Tibial artery (tissue), 4 donors: ENCODE results near the gene OSBP.
"Not testable (repeated sequence)": the region's sequence is repeated elsewhere in the genome, so short reads cannot be mapped to it uniquely, and the experiment has no call there.

Source experiments
- DNase-seq, 2 donors: peaks; one replicate each; pipeline ENCODE4 v3.0.0-alpha.2; 2019
- H3K27ac ChIP-seq, 2 donors: fragments of 200-600 bp; sonication (generic) in 1 of 2; 1 replicate in 1 of 2; 2 replicates in 1 of 2; pipeline ENCODE4 v1.5.1; 2018 to 2019; ENCODE audit warnings: mild to moderate bottlenecking in 1 of 2
- H3K27me3 ChIP-seq, 2 donors: fragments of 200-600 bp; sonication (generic) in 1 of 2; one replicate each; pipeline versions ENCODE4 v1.5.1 to v1.6.0; 2016 to 2019
- H3K36me3 ChIP-seq, 3 donors: fragments of 200-600 bp; sonication (generic) in 2 of 3; one replicate each; pipeline ENCODE4 v1.5.1; 2016 to 2019; ENCODE audit warnings: mild to moderate bottlenecking in 2 of 3
- H3K4me1 ChIP-seq, 4 donors: fragments of 200-600 bp; sonication (generic) in 2 of 4; 1 replicate in 3 of 4; 2 replicates in 1 of 4; pipeline ENCODE4 v1.5.1; 2016 to 2019
- H3K4me3 ChIP-seq, 2 donors: fragments of 200-600 bp; sonication (generic) in 1 of 2; 1 replicate in 1 of 2; 2 replicates in 1 of 2; pipeline ENCODE4 v1.5.1; 2018 to 2019; ENCODE audit warnings: mild to moderate bottlenecking in 2 of 2
- H3K9me3 ChIP-seq, 3 donors: fragments of 200-600 bp; sonication (generic) in 1 of 3; one replicate each; pipeline ENCODE4 v1.5.1; 2016 to 2019
- intact Hi-C: fragments of 100-400 bp; cut with DNase I; formaldehyde crosslinking; loops from one replicate; pipeline ENCODE4 v1.15.0; 2023; ENCODE audit warnings: low total_unique reads
- TF ChIP-seq, protein P1 (sequence below), 2 experiments: fragments of 200-600 bp in 1 of 2; fragments of 450-650 bp in 1 of 2; IDR thresholded peaks; one replicate each; pipeline ENCODE4 v1.5.1; 2017 to 2019; ENCODE audit warnings: antibody characterized with exemption in 2 of 2, mild to moderate bottlenecking in 1 of 2, moderate library complexity in 1 of 2

The OSBP gene

DNA sequence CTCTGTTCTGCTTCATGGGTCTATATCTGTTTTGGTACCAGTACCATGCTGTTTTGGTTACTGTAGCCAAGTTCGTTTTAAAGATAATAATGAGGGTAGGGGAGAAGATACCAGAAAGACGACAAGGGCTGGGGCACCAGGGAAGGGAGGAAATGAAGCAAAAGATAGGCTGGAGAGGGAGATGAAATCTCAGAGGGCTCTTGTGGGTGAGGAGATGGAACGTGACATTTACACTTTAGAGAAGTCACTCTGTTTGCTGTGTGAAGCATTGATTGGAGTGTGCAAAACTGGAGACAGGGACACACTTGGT is 70.8 kb downstream of the OSBP start:
- intact Hi-C loops, result loop anchor here (5.0 to 10.0 kb wide), 2 partner anchors 32 to 210 kb away; partner anchors contain the start of gene STX3
- Histone ChIP-seq H3K4me1 (no peaks in the 10 kb centered on the region), H3K27ac (no peak overlapping the region), H3K36me3 (no peaks in the 10 kb centered on the region), H3K4me3 (no peak overlapping the region), H3K27me3 (no peaks in the 10 kb centered on the region), H3K9me3 (no peaks in the 10 kb centered on the region)
- TF ChIP-seq, protein P1, sequence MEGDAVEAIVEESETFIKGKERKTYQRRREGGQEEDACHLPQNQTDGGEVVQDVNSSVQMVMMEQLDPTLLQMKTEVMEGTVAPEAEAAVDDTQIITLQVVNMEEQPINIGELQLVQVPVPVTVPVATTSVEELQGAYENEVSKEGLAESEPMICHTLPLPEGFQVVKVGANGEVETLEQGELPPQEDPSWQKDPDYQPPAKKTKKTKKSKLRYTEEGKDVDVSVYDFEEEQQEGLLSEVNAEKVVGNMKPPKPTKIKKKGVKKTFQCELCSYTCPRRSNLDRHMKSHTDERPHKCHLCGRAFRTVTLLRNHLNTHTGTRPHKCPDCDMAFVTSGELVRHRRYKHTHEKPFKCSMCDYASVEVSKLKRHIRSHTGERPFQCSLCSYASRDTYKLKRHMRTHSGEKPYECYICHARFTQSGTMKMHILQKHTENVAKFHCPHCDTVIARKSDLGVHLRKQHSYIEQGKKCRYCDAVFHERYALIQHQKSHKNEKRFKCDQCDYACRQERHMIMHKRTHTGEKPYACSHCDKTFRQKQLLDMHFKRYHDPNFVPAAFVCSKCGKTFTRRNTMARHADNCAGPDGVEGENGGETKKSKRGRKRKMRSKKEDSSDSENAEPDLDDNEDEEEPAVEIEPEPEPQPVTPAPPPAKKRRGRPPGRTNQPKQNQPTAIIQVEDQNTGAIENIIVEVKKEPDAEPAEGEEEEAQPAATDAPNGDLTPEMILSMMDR (IDR thresholded peaks at IDR 0.05), result no peak
- DNase-seq, result no peak

DNA sequence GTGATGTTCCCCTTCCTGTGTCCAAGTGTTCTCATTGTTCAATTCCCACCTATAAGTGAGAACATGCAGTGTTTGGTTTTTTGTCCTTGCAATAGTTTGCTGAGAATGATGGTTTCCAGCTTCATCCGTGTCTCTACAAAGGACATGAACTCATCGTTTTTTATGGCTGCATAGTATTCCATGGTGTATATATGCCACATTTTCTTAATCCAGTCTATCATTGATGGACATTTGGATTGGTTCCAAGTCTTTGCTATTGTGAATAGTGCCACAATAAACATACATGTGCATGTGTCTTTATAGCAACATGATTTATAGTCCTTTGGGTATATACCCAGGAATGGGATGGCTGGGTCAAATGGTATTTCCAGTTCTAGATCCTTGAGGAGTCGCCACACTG is 71.9 kb downstream of the OSBP start:
- H3K36me3 ChIP-seq, H3K27ac ChIP-seq, H3K27me3 ChIP-seq, H3K4me3 ChIP-seq, H3K4me1 ChIP-seq, H3K9me3 ChIP-seq, DNase-seq: not testable (repeated sequence)
- intact Hi-C loops, result loop anchor here (5.0 to 10.0 kb wide), 2 partner anchors 34 to 211 kb away; partner anchors contain the start of gene STX3

DNA sequence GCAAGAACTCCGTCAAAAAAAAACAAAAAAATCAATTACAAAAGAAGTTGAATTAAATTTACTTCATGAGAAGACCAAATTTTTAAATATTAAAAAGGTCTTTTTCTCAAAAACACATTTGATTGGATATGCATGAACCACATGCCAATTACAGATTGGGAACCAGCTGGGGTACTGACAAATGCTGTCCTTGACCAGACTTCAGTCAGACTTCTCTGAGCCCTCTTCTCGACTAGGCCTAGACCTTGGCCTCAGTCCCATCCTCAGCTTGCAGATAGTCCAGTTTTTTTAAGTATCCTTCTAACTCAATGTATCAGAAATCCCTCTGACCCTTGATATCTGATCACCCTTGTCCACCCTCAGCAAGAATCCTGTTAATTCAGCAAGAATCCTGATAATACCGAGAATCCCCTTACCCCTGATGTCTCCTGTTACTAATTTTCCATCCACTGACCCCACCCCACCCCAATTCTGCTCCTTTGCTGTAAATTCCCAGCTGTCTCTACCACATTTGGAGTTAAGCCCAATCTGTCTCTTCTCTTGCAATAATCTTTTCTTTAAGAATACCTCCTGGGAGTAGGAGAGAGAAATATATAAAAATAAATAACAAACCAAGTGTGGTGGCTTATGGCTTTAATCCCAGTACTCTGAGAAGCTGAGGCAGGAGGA is 73.3 kb downstream of the OSBP start:
- H3K36me3 ChIP-seq, result no peaks in the 10 kb centered on the region
- no peak overlapping the region for H3K4me3 ChIP-seq
- intact Hi-C loops, result loop anchor here (5.0 to 10.0 kb wide), 2 partner anchors 35 to 213 kb away; partner anchors contain the start of gene STX3
- DNase-seq, result no peak
- peaks cover 0 to 8% (median 3%) of the 10 kb centered on the region in 4 donors for H3K4me1 ChIP-seq
- H3K27me3 ChIP-seq, result no peaks in the 10 kb centered on the region
- no peaks in the 10 kb centered on the region for H3K9me3 ChIP-seq
- TF ChIP-seq, protein P1 (IDR thresholded peaks at IDR 0.05), result no peak
- H3K27ac ChIP-seq, result no peak overlapping the region

DNA sequence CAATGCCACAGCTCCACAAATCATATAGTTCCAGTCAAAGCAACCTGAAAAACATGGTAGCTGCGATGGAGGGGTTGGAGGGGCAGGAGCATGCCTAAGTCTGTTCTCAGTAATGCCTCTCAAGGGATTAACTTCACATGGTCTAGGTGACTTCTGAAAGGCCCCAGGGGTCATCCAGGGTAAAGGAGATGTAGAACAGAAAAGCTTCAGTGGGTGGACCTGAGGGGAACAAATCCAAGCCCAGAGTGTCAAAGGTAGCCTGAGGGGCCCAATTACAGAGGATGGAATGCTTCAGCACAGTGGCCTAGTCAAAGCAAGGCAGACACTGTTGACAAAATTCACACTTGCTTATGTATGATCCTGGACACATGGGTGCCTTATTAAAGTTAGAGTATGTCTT is 80.9 kb downstream of the OSBP start:
- no peak overlapping the region for H3K27ac ChIP-seq
- intact Hi-C loops, result loop anchor here (5.0 kb wide), 1 partner anchor 133 kb away; the partner anchor contains the start of gene PATL1

DNA sequence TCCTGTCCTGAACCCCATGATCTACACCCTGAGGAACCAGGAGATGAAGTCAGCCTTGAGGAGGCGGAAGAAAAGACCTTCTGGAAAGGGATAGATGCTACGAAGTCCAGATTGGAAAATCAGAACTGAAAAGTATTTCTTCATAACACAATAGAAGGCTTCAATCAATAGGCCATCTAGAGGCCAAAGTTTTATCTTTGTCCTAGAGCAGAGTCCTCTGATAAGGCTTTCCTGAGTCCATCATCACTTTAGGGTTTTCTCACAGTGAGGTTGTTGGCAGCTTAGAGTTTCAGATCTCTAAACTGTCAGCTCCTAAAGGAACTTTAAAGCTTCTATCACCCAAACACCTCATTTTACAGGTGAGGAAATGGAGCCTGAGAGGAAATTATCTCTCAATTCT is 83.0 kb downstream of the OSBP start:
- peaks cover 0 to 3% of the 10 kb centered on the region in 2 donors for H3K27me3 ChIP-seq
- TF ChIP-seq, protein P1 (IDR thresholded peaks at IDR 0.05), result no peak
- H3K4me1 ChIP-seq, result peaks cover 0 to 8% (median under 1%) of the 10 kb centered on the region in 4 donors
- intact Hi-C loops, result no loop called here
- no peak overlapping the region for H3K27ac ChIP-seq
- no peaks in the 10 kb centered on the region for H3K36me3 ChIP-seq
- no peak for DNase-seq
- no peak overlapping the region for H3K4me3 ChIP-seq
- H3K9me3 ChIP-seq, result no peaks in the 10 kb centered on the region

More for the DNA sequence above, 80.9 kb downstream of the OSBP start:
- TF ChIP-seq, protein P1 (IDR thresholded peaks at IDR 0.05), result no peak
- Histone ChIP-seq H3K27me3 (peaks cover 0 to 3% of the 10 kb centered on the region in 2 donors), H3K9me3 (no peaks in the 10 kb centered on the region), H3K4me3 (no peak overlapping the region), H3K4me1 (peaks cover 0 to 15% (median 3%) of the 10 kb centered on the region in 4 donors), H3K36me3 (no peaks in the 10 kb centered on the region)
- no peak for DNase-seq

DNA sequence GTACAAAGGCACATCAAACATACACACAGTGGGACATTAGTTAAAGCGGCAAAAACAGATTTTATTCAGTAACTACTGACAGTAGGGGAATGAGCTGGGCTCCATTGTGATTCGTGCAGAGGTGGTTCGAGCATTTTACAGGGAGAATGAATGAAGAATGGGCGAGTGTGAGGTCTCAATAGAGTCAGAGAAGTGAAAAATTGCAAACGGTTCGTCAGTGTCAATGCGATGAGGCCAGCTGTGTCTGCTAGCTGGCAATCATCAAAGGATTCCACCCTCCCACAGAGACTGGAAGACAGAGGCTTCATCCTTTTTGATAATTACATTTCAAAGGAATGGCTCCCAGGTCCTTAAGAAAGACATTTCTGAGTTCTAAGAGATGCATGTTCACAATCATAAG is 86.9 kb downstream of the OSBP start:
- intact Hi-C loops, result no loop called here
- TF ChIP-seq, protein P1 (IDR thresholded peaks at IDR 0.05), result no peak
- peaks cover 0 to 3% of the 10 kb centered on the region in 2 donors for H3K27me3 ChIP-seq
- no peak for DNase-seq
- H3K9me3 ChIP-seq, result no peaks in the 10 kb centered on the region
- no peak overlapping the region for H3K27ac ChIP-seq
- no peak overlapping the region for H3K4me3 ChIP-seq
- H3K36me3 ChIP-seq, result no peaks in the 10 kb centered on the region
- no peaks in the 10 kb centered on the region for H3K4me1 ChIP-seq
